ENCODE measurements around the gene NRL. TPM values are rescaled to one million over a fixed set of nuclear protein-coding genes. Genes with fewer than 3 reads are reported as not detected.

Gene NRL
- total RNA-seq, 1 experiment from 2014 or later = 1.3 TPM

DNA sequence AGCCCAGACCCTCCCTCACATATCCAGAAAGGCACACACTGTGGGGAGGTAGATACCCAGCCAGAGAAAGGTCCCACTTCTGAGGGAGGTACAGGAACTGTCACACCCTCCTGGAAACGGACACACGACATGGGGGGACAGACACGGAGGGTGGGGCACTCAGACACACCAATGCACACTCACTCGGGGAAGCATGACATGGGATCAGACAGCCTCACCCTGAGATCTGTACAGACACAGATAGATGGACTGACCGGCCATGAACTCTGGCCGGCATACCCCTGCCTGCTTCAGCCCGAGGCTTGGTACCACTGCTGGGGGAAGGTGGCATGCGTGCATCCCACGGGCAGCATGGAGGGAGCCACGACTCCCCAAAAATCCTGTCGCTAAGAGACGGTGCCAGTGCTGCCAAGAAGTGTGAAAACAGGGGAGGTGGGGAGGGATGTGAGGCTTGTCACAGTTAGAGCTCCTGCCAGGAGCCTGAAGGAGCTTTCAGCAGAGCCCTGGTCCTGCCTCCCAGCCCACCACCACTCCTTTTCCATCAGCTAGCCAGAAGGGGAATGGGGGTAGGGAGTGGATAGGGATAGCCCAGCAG, 42.8 kb downstream of the NRL start:
- DNase-seq (ENCODE audit: low spot score) = no peak
- Mint-ChIP-seq H3K4me1 (0 out of 2 replicates have a peak, but pooled peaks cover 8% of the 10 kb centered on the region), H3K36me3 (no peaks in the 10 kb centered on the region), H3K27me3 (ENCODE audit: low read depth) (no peaks in the 10 kb centered on the region; the same call in none of the 2 replicates), H3K4me3 (no peak overlapping the region), H3K27ac (no peak overlapping the region), H3K9me3 (no peaks in the 10 kb centered on the region)
- CTCF ChIA-PET = interaction anchor here (0.6 to 2.5 kb wide), 8 partner anchors 9 to 353 kb away, joined by 3 to 14 read pairs (median 4); partner anchors contain the start of gene IRF9
- TF ChIP-seq, protein P1, sequence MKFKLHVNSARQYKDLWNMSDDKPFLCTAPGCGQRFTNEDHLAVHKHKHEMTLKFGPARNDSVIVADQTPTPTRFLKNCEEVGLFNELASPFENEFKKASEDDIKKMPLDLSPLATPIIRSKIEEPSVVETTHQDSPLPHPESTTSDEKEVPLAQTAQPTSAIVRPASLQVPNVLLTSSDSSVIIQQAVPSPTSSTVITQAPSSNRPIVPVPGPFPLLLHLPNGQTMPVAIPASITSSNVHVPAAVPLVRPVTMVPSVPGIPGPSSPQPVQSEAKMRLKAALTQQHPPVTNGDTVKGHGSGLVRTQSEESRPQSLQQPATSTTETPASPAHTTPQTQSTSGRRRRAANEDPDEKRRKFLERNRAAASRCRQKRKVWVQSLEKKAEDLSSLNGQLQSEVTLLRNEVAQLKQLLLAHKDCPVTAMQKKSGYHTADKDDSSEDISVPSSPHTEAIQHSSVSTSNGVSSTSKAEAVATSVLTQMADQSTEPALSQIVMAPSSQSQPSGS (CRISPR knock-in tag; IDR thresholded peaks at IDR 0.05; ENCODE audit: borderline replicate concordance, low read depth) = no peak
- no peak for TF ChIP-seq KAT7 (CRISPR knock-in tag; IDR thresholded peaks at IDR 0.05; ENCODE audit: borderline replicate concordance)
- no peak for TF ChIP-seq ZNF232 (CRISPR knock-in tag; IDR thresholded peaks at IDR 0.05)
- TF ChIP-seq, protein P2, sequence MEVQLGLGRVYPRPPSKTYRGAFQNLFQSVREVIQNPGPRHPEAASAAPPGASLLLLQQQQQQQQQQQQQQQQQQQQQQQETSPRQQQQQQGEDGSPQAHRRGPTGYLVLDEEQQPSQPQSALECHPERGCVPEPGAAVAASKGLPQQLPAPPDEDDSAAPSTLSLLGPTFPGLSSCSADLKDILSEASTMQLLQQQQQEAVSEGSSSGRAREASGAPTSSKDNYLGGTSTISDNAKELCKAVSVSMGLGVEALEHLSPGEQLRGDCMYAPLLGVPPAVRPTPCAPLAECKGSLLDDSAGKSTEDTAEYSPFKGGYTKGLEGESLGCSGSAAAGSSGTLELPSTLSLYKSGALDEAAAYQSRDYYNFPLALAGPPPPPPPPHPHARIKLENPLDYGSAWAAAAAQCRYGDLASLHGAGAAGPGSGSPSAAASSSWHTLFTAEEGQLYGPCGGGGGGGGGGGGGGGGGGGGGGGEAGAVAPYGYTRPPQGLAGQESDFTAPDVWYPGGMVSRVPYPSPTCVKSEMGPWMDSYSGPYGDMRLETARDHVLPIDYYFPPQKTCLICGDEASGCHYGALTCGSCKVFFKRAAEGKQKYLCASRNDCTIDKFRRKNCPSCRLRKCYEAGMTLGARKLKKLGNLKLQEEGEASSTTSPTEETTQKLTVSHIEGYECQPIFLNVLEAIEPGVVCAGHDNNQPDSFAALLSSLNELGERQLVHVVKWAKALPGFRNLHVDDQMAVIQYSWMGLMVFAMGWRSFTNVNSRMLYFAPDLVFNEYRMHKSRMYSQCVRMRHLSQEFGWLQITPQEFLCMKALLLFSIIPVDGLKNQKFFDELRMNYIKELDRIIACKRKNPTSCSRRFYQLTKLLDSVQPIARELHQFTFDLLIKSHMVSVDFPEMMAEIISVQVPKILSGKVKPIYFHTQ (CRISPR knock-in tag; IDR thresholded peaks at IDR 0.05) = no peak
- TF ChIP-seq, protein P3, sequence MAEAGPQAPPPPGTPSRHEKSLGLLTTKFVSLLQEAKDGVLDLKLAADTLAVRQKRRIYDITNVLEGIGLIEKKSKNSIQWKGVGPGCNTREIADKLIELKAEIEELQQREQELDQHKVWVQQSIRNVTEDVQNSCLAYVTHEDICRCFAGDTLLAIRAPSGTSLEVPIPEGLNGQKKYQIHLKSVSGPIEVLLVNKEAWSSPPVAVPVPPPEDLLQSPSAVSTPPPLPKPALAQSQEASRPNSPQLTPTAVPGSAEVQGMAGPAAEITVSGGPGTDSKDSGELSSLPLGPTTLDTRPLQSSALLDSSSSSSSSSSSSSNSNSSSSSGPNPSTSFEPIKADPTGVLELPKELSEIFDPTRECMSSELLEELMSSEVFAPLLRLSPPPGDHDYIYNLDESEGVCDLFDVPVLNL (CRISPR knock-in tag; IDR thresholded peaks at IDR 0.05; ENCODE audit: borderline replicate concordance, low read depth) = no peak
- no peak for TF ChIP-seq MXD4 (CRISPR knock-in tag; IDR thresholded peaks at IDR 0.05; ENCODE audit: borderline replicate concordance)
- TF ChIP-seq, protein P4, sequence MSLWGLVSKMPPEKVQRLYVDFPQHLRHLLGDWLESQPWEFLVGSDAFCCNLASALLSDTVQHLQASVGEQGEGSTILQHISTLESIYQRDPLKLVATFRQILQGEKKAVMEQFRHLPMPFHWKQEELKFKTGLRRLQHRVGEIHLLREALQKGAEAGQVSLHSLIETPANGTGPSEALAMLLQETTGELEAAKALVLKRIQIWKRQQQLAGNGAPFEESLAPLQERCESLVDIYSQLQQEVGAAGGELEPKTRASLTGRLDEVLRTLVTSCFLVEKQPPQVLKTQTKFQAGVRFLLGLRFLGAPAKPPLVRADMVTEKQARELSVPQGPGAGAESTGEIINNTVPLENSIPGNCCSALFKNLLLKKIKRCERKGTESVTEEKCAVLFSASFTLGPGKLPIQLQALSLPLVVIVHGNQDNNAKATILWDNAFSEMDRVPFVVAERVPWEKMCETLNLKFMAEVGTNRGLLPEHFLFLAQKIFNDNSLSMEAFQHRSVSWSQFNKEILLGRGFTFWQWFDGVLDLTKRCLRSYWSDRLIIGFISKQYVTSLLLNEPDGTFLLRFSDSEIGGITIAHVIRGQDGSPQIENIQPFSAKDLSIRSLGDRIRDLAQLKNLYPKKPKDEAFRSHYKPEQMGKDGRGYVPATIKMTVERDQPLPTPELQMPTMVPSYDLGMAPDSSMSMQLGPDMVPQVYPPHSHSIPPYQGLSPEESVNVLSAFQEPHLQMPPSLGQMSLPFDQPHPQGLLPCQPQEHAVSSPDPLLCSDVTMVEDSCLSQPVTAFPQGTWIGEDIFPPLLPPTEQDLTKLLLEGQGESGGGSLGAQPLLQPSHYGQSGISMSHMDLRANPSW (CRISPR knock-in tag; conservative IDR thresholded peaks at IDR 0.05; ENCODE audit: low read depth) = no peak
- ATAC-seq = no peak
- POLR2A ChIA-PET = interaction anchor here (0.9 kb wide), 1 partner anchor 10 kb away, joined by 4 read pairs; no protein-coding TSS in a partner anchor

DNA sequence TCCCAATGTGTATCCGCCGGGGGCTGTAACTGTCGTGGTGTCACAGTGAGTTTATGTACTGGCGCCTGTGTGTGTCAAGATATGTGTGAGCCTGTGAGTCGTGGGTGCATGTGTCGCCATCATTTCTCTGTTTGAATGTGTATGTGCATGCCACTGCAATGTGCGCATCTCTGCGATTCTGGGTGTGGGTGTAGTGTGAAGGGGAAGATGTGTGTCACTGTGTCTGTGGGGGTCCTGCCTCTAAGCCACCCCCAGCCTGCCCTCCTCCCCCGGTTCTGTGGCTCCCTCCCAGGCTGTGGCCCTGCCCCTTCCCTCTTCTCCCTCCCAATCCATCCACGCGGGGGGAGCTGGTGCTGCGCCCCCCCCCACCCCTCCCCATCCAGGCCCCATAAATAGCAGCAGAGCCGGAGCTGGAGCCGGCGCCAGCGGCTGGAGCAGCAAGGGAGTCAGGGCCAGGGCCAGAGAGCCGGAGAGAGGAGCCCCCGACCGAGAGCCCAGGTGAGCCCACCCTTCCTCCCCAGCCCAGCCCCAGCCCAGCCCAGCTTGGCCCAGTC, 43.5 kb downstream of the NRL start, which contains the start of gene CPNE6:
Gene CPNE6 (plus strand): TSS at position 419 of the 554 bp plus-strand sequence. CDS start 1,375 bp downstream, outside the sequence.
- Mint-ChIP-seq H3K36me3 (no peaks in the 10 kb centered on the region), H3K4me1 (0 out of 2 replicates have a peak, but pooled peaks cover 4% of the 10 kb centered on the region)
- POLR2A ChIA-PET = interaction anchor here (2.0 kb wide), 1 partner anchor 9 kb away, joined by 8 read pairs; no protein-coding TSS in a partner anchor

More for the DNA sequence above, 43.5 kb downstream of the NRL start, which contains the start of gene CPNE6:
- TF ChIP-seq ZNF263 (CRISPR knock-in tag; IDR thresholded peaks at IDR 0.05; ENCODE audit: low read depth) = no peak
- no peak for TF ChIP-seq SMAD4 (CRISPR knock-in tag; IDR thresholded peaks at IDR 0.05)
- TF ChIP-seq SMAD3 (CRISPR knock-in tag; IDR thresholded peaks at IDR 0.05; ENCODE audit: borderline replicate concordance) = no peak
- no peak for TF ChIP-seq EMX1 (CRISPR knock-in tag; IDR thresholded peaks at IDR 0.05)
- no peak for ATAC-seq
- H3K27me3 Mint-ChIP-seq (ENCODE audit: low read depth) = no peaks in the 10 kb centered on the region; the same call in 1 of the 2 replicates
- H3K4me3 Mint-ChIP-seq = no peak within 1 kb of the TSS
- no peak for DNase-seq (ENCODE audit: low spot score)
- H3K27ac Mint-ChIP-seq = no peak within 1 kb of the TSS
- no peaks in the 10 kb centered on the region for H3K9me3 Mint-ChIP-seq
- CTCF ChIA-PET = interaction anchor here (0.6 to 2.5 kb wide), 4 partner anchors 13 to 352 kb away, joined by 3 to 11 read pairs (median 7); no protein-coding TSS in a partner anchor
